AG04450 (cell line): ENCODE results near the gene TSC1. TPM values are rescaled to one million over a fixed set of nuclear protein-coding genes. Genes with fewer than 3 reads are reported as not detected.

Experiments
- CTCF ChIA-PET: fragments of 300-600, 350-600 bp; formaldehyde crosslinking; extraction: SDS; loops from one replicate; lab custom pipeline; 2022; ENCODE audit warnings: antibody characterized with exemption, inconsistent platforms; lab: Charles Lee
- POLR2A ChIA-PET: fragments of 350-600 bp; formaldehyde crosslinking; extraction: SDS; loops from one replicate; lab custom pipeline; 2021; ENCODE audit warnings: antibody characterized with exemption, inconsistent platforms; lab: Yijun Ruan, JAX
- DNase-seq: peaks from one replicate; pipeline ENCODE4 v3.0.0-alpha.2; 2011; ENCODE audit warnings: low read depth, low spot score
- H3K27ac ChIP-seq: one replicate; pipeline ENCODE4 v1.5.1; 2012; ENCODE audit warnings: low read depth, low read length, control low read depth
- H3K27me3 ChIP-seq: one replicate; pipeline ENCODE4 v1.6.0; 2012; ENCODE audit warnings: low read length; ENCODE audit not compliant: control insufficient read depth, insufficient read depth
- H3K4me3 ChIP-seq: 2 replicates; pipeline ENCODE4 v1.5.1; 2011; ENCODE audit warnings: mild to moderate bottlenecking, low read depth, low read length, control low read depth
- H3K9me3 ChIP-seq: 2 replicates; pipeline ENCODE4 v1.5.1; 2012; ENCODE audit warnings: low read length; ENCODE audit not compliant: control insufficient read depth, insufficient read depth
- CTCF ChIP-seq: IDR thresholded peaks from 2 replicates; pipeline ENCODE4 v1.5.1; 2011; ENCODE audit warnings: low read depth, low read length, control low read depth, inconsistent platforms
- polyA plus RNA-seq: library from polyadenylated mRNA; depleted of rRNA; stranded (reverse); fragments of >200 nt; gene quantifications from 2 replicates; pipeline ENCODE4 v1.2.3, GENCODE V29; 2011

The TSC1 gene
- polyA plus RNA-seq, 1 experiment, result 87.1 TPM

- no peak overlapping the region for H3K27ac ChIP-seq
- no peak for DNase-seq
- H3K4me3 ChIP-seq, result no peak overlapping the region
- ChIA-PET POLR2A (no interaction called here), CTCF (no interaction called here)
- H3K9me3 ChIP-seq, result no peaks in the 10 kb centered on the region
- no peaks in the 10 kb centered on the region for H3K27me3 ChIP-seq
- no peak for TF ChIP-seq CTCF
Observed at GRCh38 chr9:132887181-132888120, 57.0 kb downstream of the TSC1 start.

GRCh38 chr9:132886334-132886725 is 58.1 kb downstream of the TSC1 start:
- no peak for TF ChIP-seq CTCF
- no peak for DNase-seq
- ChIA-PET CTCF (no interaction called here), POLR2A (no interaction called here)
- no peak overlapping the region for H3K4me3 ChIP-seq
- H3K9me3 ChIP-seq, result no peaks in the 10 kb centered on the region
- no peak overlapping the region for H3K27ac ChIP-seq
- no peaks in the 10 kb centered on the region for H3K27me3 ChIP-seq

- Histone ChIP-seq H3K9me3 (no peaks in the 10 kb centered on the region), H3K27ac (no peak overlapping the region), H3K27me3 (no peaks in the 10 kb centered on the region), H3K4me3 (no peak overlapping the region)
- TF ChIP-seq CTCF, result no peak
- ChIA-PET POLR2A (no interaction called here), CTCF (no interaction called here)
- no peak for DNase-seq
Observed at GRCh38 chr9:132885720-132886333, 58.6 kb downstream of the TSC1 start.

DNA sequence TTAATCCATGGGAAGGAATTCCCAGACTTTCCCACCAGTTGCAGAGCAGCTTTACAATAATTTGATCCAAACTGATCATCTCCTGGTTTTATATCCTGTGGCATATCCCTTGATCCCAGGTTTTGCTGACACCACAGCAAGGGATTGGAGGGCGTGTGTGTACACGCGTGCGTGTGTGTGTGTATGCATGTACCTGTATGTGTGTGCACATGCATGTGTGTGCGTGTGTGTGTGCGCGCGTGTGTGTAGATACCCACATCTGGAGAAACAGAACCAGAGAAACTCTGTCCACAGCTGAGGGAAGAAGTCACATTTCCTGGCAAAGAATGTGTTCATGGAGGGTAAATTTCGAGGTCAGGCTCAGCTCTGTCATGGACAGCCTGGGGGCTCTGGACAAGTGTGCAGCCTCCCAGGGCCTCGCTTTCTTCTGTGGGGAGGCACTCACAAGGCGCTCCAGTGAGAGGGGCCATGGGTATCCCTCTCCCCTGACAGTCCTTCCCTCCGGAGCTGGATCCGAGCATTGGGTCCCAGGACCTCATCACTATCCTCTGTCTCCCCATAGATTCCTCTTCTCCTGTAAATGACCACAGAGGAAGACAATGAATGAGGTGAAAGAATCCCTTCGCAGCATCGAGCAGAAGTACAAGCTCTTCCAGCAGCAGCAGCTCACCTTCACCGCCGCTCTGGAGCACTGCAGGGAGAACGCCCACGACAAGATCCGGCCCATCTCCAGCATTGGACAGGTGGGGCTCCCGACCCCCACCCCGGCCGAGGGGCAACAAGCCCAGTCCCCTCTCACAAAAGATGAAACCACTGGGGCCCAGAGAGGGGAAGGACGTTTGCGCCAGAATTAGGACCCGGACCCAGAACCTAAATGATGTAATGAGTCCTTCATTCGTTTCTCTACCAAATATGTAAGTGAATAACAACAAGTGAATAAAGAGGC is 60.8 kb downstream of the TSC1 start:
- Histone ChIP-seq H3K27ac (no peak overlapping the region), H3K27me3 (no peaks in the 10 kb centered on the region), H3K9me3 (no peaks in the 10 kb centered on the region), H3K4me3 (no peak overlapping the region)
- CTCF ChIA-PET, result interaction anchor here (1.0 to 1.1 kb wide), 2 partner anchors 11 to 18 kb away, joined by 3 read pairs; no protein-coding TSS in a partner anchor
- no peak for TF ChIP-seq CTCF
- POLR2A ChIA-PET, result no interaction called here
- DNase-seq, result no peak
